Psoas muscle (tissue), 8 donors: ENCODE data around the gene MYCN. TPM values are rescaled to one million over a fixed set of nuclear protein-coding genes. Genes with fewer than 3 reads are reported as not detected.

Source experiments
- ATAC-seq, 4 donors: fragments of 200-7000 bp; cut with Tn5 transposase; one replicate each; pipeline ENCODE4 v1.9.1; 2020; ENCODE audit warnings: moderate library complexity in 3 of 4, mild to moderate bottlenecking in 2 of 4
- DNase-seq, 2 donors: peaks; one replicate each; pipeline ENCODE4 v3.0.0-alpha.2; 2020
- H3K27ac ChIP-seq: fragments of 200-600 bp; one replicate; pipeline ENCODE4 v1.8.0; 2022
- H3K27me3 ChIP-seq, 3 donors: fragments of 200-600 bp in 1 of 3; one replicate each; pipeline versions ENCODE4 v1.6.1 to v1.8.0; 2013 to 2022; ENCODE audit warnings: low read length in 2 of 3, mild to moderate bottlenecking in 2 of 3, moderate library complexity in 1 of 3; ENCODE audit not compliant: insufficient read depth in 3 of 3
- H3K36me3 ChIP-seq, 2 donors: fragments of 200-600 bp in 1 of 2; one replicate each; pipeline versions ENCODE4 v1.6.1 to v1.8.0; 2013 to 2022; ENCODE audit warnings: low read depth in 1 of 2, mild to moderate bottlenecking in 1 of 2, moderate library complexity in 1 of 2; ENCODE audit not compliant: insufficient read depth in 1 of 2
- H3K4me1 ChIP-seq: fragments of 200-600 bp; one replicate; pipeline ENCODE4 v1.8.0; 2022
- H3K4me3 ChIP-seq: fragments of 200-600 bp; one replicate; pipeline ENCODE4 v1.8.0; 2022; ENCODE audit warnings: mild to moderate bottlenecking
- H3K9me3 ChIP-seq: fragments of 200-600 bp; one replicate; pipeline ENCODE4 v1.8.0; 2022
- WGBS, 3 donors: extraction: QIAGEN DNeasy Blood & Tissue Kit; methylation state at CpG; one replicate each; pipeline versions ENCODE4 v1.1.6 to v1.1.7; 2013; 5-methylcytosine and 5-hydroxymethylcytosine counted together
- intact Hi-C, 2 donors: fragments of 100-400 bp; cut with DNase I; formaldehyde crosslinking; loops; one replicate each; pipeline versions ENCODE4 v1.11.0 to v1.14.2; 2022
- polyA plus RNA-seq, 3 donors: library from polyadenylated mRNA; stranded (reverse); fragments of 200-250 nt; gene quantifications; one replicate each; pipeline ENCODE4 v1.2.3, GENCODE V29; 2013
- total RNA-seq, 4 donors: library from RNA; stranded (reverse); fragmentation: NEBNext Ultra II Directional in 2 of 4; extraction: Animal tissue kit (Norgen Biotek cat#: 25700) in 2 of 4; gene quantifications; one replicate each; pipeline versions ENCODE4 v1.2.1 to v1.2.4, GENCODE V29; 2021 to 2023
- TF ChIP-seq, protein P1 (sequence below): fragments of 200-600 bp; IDR thresholded peaks from one replicate; pipeline ENCODE4 v1.8.0; 2022; ENCODE audit warnings: antibody characterized with exemption
- donor health status: healthy with polysubstance abuse.
- donor health status: DM: no; HTN: no; CAD: no; lungs with moderate emphysema.
- donor health status: Bipolar disorder and iron deficiency.
- donor health status: healthy.
- donor health status: DM: yes; HTN: yes; CAD: no.
- donor health status: DM: no; HTN: no; CAD: no.
- donor health status: DM: no; HTN: no; CAD: no.
- donor health status: DM: yes; HTN: yes; CAD: no.

MYCN gene
- total and polyA plus RNA-seq, 7 donors, result 0.10 to 0.36 (median 0.25) TPM

DNA sequence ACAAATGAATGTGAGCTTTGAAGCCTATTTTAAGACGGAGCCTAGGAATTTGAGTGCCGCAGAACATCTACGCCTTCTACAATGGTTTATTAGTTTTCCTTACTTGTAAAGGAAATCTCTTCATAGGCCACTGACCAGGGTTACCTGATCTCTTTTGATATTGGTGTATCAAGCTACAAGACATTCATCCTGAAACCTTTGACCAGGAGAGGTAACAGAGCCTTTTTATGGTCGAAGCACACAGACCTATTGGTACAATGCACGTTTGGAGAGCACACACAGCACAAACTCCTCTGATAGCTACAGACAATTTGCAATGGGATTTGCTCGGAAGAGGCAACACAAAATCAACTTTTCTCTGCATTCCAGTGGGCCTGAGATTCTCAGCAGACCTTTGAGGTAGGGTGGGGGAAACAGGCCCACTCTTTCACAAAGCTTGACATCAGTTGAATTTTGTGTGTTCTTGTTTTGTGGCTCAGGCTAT is 12.8 kb downstream of the MYCN start:
- H3K36me3 ChIP-seq, result no peaks in the 10 kb centered on the region
- intact Hi-C loops, result no loop called here
- TF ChIP-seq, protein P1, sequence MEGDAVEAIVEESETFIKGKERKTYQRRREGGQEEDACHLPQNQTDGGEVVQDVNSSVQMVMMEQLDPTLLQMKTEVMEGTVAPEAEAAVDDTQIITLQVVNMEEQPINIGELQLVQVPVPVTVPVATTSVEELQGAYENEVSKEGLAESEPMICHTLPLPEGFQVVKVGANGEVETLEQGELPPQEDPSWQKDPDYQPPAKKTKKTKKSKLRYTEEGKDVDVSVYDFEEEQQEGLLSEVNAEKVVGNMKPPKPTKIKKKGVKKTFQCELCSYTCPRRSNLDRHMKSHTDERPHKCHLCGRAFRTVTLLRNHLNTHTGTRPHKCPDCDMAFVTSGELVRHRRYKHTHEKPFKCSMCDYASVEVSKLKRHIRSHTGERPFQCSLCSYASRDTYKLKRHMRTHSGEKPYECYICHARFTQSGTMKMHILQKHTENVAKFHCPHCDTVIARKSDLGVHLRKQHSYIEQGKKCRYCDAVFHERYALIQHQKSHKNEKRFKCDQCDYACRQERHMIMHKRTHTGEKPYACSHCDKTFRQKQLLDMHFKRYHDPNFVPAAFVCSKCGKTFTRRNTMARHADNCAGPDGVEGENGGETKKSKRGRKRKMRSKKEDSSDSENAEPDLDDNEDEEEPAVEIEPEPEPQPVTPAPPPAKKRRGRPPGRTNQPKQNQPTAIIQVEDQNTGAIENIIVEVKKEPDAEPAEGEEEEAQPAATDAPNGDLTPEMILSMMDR, result no peak
- H3K27me3 ChIP-seq, result no peaks in the 10 kb centered on the region
- H3K4me1 ChIP-seq, result no peaks in the 10 kb centered on the region
- 83 to 86% (median 86%) methylated on average over 6 of the region's 6 CpGs for WGBS, 3 donors
- no peak overlapping the region for H3K4me3 ChIP-seq
- H3K27ac ChIP-seq, result no peak overlapping the region
- ATAC-seq (no peak), DNase-seq (no peak)
- H3K9me3 ChIP-seq, result no peaks in the 10 kb centered on the region

DNA sequence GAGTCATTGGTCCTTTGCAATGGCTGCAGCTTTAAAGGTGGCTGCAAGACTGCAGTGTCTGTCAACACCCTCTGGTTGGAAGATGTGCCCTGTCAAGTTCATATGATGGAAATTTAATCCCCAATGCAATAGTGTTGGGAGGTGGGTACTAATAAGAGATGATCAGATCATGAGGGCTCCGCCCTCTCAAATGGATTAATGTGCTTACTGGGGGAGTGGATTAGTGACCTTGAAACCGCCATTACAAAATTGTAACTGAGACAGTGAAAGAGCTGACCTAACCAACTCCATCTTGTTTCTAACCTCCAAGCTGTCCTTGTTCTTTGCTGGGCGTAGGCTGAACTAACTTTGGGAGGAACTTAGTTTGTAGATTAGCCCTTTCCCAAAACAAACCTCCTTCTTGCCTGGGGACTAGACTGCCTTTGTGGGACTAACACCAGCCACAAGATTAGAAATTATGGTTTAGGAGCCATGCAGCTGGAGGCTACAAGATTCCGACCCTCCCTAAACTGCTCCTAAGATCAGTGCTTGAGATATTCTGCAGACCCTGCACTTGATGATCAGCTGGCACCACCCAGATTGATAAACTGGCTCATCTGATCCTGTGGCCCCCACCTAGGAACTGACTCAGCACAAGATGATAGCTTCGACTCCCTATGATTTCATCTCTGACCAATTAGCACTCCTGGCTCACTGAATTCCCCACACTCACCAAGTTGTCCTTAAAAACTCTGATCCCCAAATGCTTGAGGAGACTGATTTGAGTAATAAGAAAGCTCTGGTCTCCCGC is 13.7 kb downstream of the MYCN start:
- intact Hi-C loops, result no loop called here
- no peak overlapping the region for H3K4me3 ChIP-seq

DNA sequence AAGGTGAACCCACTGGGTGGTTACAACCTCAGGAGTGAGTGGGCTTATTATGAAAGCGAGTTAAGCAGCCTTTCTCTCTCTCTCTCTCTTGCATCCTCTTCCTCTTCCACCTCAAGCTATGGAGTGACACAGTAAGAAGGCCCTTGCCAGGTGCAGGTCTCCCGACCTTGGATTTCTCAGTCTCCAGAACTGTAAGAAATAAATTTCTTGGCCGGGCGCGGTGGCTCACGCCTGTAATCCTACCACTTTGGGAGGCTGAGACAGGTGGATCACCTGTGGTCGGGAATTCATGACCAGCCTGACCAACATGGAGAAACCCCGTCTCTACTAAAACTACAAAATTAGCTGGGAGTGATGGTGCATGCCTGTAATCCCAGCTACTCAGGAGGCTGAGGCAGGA is 14.4 kb downstream of the MYCN start:
- ATAC-seq, result no peak
- 95 to 98% (median 96%) methylated on average over 8 of the region's 8 CpGs for WGBS, 3 donors

More for the DNA sequence above, 13.7 kb downstream of the MYCN start:
- Histone ChIP-seq H3K27ac (no peak overlapping the region), H3K4me1 (no peaks in the 10 kb centered on the region), H3K27me3 (no peaks in the 10 kb centered on the region), H3K36me3 (no peaks in the 10 kb centered on the region), H3K9me3 (no peaks in the 10 kb centered on the region)
- TF ChIP-seq, protein P1, result no peak
- DNase-seq, result no peak
- ATAC-seq, result no peak
- WGBS, 3 donors, result 89 to 93% (median 92%) methylated on average over 6 of the region's 6 CpGs

DNA sequence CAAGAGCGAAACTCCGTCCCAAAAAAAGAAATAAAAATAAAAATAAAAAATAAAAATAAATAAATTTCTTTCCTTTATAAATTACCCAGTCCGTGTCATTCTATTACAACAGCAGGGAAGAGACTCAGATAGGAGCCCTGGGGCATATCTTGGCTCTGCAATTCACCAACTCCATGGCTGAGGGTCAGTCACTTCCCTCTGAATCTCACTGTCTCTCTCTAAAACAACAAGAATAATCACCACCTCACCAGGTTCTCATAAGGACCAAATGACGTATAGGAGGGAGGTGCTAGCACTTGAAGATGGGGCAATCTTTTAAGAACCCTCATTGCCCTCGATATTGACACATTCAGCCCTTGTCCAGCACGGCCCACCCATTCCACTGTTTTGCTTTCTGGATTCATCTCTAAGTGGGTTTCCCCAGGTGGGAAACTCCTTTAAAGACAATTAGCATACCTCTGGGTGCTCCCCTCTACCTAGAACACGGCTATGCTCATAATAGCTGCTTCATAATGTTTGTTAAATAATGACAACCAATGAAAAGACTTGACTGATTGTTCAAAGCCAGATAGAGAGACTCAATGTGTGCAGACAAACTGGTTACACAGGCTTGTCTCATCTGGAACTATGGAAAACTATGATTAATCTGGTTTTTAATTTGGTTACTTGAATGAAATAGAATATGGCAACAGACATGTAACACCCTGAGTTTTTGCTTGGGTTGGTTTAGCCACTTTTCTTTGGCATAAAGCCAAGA is 15.1 kb downstream of the MYCN start:
- Histone ChIP-seq H3K4me1 (no peaks in the 10 kb centered on the region), H3K9me3 (no peaks in the 10 kb centered on the region), H3K27ac (no peak overlapping the region), H3K36me3 (no peaks in the 10 kb centered on the region), H3K27me3 (no peaks in the 10 kb centered on the region), H3K4me3 (no peak overlapping the region)
- ATAC-seq (no peak), DNase-seq (no peak)
- TF ChIP-seq, protein P1, result no peak
- WGBS, 3 donors, result 92 to 96% (median 95%) methylated on average over 7 of the region's 7 CpGs
- intact Hi-C loops, result no loop called here

More for the DNA sequence above, 14.4 kb downstream of the MYCN start:
- Histone ChIP-seq H3K27ac (no peak overlapping the region), H3K9me3 (no peaks in the 10 kb centered on the region), H3K4me1 (no peaks in the 10 kb centered on the region), H3K27me3 (no peaks in the 10 kb centered on the region), H3K4me3 (no peak overlapping the region), H3K36me3 (no peaks in the 10 kb centered on the region)
- TF ChIP-seq, protein P1, result no peak
- DNase-seq, result no peak
- intact Hi-C loops, result no loop called here
